SH-SY5Y (cell line): ENCODE data around the gene PCYT2.

Experiments used
- GATA2 ChIP-seq: IDR thresholded peaks from 2 replicates; pipeline ENCODE4 v1.6.1; 2011; ENCODE audit warnings: mild to moderate bottlenecking, low read depth, low read length
- GATA3 ChIP-seq: IDR thresholded peaks from 2 replicates; pipeline ENCODE4 v1.6.1; 2011; ENCODE audit warnings: low read depth, mild to moderate bottlenecking, low read length, moderate library complexity

The PCYT2 gene

DNA sequence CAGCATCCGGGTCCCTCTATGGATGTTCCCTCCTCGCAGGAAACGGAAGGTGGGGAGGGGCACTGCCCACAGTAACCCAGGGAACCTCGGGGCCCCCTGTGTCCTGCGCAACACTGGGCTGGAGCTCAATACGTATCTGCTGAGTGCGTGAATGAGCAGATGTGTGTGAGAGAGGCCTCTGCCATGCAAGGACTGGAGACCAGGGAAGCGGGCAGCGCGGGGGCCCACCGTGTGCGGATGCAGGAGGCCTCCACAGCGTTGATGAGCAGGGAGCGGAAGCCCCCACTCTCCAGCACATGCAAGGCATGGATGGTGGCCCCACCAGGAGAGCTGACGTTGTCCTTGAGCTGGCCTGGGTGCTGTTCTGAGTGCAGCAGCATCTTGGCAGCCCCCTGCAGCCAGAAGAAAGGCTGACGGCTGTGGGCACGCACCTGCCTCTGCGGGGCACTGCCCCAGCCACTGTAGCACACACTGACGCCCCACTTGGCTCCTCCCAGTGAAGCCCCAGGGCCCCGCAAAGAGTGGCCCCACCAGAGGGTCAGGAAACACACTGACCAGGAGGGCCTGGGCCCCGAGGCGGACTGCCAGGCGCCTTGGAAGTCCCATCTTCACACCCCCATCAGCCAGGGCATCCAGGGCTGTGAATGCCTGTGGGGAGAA, 23.0 kb upstream of the PCYT2 start:
- TF ChIP-seq GATA3, result no peak
- TF ChIP-seq GATA2, result no peak

DNA sequence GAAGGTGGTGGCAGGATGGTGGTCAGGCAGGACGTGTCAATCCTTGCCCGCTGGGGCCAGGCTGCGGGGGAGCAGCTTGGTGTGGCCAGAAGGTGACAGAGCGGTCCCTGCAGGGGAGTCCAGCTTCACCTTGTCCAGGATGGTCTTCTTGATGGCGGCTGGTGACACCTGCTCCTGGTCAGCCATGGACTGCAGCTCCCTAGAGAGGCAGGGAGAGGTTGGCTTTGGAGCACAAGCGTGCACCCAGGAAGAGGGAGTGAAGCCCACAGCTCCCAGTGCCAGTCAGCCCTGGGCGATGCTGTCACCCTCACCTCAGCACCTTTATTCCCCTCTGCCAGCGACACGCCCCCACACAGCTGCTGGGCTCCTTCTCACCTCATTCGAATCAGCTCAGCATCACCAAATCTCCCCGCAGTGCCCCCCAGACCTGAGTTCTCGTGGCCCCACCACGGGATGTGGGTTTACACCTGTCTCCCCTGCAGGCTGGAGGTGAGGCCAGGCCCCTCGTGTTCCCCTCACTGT, 22.0 kb upstream of the PCYT2 start:
- TF ChIP-seq GATA3, result no peak
- no peak for TF ChIP-seq GATA2

DNA sequence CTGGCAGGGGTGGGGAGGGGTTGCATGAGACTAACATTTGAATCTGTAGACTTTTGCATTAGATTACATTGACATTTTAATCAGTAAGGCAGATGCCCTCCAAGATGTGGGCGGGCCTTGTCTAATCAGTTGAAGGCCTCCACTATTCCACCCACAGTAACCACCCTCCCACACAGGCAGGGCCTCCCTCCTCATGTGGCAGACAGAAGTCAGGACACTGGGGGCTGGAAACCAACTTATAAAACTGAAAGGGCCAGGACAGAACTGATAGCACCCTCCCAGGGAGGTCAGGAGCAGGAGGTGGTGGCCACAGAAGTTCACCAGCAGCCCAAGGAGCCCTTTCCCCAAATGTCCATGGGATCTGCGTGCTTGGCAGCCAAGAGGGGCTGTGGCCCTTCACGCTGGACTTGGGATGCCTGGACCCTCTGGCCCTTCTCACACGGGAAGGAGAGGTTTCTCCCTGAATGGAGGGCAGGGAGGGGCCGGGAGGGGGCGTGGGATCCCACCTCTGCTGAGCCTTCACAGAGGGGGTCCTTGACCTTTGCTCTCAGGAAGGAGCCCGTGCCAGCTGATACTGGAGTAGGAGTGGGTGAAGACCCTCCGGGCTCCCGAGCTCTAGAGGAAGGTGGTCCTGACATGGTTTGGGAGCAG, 21.3 kb upstream of the PCYT2 start:
- no peak for TF ChIP-seq GATA2
- TF ChIP-seq GATA3, result no peak

DNA sequence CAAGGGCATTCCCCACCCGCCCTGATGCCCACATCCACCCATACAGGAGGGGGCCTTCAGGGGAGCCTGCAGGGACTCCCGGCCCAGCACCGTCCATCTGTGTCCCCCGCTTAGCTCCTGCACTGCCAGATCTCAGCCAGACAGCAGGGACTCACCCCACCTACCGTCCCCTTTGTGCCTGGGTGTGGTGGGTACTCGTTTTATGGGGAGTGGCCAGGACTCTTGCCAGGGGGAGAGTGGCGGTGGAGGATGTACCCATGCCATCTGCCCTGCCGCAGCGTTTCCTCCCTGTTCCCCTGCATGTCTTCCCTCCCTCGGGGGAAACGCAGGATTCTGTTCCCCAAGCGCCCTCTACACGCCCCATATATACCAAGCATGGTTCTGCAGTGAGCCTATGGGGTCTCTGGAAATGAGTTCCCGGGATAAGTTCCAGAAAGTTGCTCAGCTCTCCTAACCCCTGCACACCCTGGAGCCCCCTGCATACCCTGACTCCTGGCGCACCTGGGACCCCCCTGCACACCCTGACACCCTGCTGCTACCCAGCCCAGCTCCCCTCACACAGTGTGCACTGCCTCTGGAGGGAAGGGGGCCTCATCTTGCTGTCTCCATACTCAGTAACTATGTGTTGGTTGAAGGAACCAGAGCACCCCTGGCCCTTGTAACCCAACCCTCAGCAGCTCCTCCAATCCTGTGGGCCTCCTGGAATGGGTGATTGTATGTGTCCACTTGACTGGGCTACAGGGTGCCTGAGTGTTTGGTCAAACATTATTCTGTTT, 20.5 kb upstream of the PCYT2 start:
- TF ChIP-seq GATA3 (no peak), GATA2 (no peak)

DNA sequence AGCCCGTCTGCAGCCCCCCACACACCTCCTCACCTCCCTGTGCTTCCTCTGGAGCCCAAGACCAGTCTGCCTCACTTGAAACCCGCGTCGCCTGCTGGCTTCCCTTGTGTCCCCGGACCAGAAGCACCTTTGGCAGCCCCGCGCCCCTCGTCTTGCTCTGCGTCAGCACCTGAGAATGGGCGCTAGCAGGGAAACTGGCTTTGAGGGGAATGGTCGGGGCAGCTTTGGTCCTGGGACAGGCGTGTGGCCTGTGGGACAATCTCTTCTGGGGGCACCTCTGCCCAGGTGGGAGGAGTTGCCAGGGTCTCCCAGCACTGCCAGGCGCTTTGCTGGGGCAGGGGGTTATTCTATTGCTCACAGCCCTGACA, 20.0 kb upstream of the PCYT2 start:
- no peak for TF ChIP-seq GATA2
- TF ChIP-seq GATA3, result no peak

DNA sequence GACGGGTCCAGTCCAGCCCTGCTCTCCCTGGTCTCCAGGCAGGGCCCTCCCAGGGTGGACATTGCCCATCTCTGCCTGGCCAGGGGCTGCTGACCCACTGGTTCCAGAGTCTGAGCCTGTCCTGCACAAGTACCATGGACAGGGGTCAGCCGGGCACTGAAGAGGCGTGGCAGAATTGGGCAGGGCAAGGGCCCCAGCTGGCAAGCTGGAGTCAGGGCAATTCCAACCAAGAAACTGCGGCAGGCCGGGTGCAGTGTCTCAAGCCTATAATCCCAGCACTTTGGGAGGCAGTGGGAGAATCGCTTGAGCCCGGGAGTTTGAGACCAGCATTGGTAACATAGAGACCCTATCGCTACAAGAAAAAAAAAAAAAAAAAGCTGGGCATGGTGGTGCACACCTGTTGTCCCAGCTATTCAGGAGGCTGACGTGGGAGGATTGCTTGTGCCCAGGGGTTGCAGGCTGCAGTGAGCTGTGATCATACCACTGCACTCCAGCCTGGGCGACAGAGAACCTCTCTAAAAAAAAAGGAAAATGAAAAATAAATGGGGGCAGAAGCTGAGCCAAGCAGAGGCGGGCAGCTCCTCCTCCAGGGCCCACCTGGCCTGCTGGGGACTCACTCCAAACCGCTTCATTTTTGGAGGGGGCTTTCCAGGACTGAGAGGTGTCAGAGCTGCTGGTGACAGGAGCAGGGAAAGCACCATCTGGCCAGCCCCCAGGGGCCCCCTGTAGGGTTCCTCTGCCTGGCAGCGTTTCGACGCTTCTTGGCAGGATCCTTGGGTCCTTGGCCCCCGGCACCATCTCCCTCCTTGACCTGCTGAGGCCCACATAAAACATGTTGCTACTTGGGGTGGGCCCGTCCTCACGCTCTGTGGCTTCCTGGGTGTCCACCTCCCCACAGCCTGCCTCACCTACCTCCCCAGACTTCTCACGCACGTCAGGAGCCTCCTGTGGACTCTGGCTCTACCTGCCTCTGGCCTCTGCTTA, 19.2 kb upstream of the PCYT2 start:
- TF ChIP-seq GATA3, result no peak
- TF ChIP-seq GATA2, result no peak

DNA sequence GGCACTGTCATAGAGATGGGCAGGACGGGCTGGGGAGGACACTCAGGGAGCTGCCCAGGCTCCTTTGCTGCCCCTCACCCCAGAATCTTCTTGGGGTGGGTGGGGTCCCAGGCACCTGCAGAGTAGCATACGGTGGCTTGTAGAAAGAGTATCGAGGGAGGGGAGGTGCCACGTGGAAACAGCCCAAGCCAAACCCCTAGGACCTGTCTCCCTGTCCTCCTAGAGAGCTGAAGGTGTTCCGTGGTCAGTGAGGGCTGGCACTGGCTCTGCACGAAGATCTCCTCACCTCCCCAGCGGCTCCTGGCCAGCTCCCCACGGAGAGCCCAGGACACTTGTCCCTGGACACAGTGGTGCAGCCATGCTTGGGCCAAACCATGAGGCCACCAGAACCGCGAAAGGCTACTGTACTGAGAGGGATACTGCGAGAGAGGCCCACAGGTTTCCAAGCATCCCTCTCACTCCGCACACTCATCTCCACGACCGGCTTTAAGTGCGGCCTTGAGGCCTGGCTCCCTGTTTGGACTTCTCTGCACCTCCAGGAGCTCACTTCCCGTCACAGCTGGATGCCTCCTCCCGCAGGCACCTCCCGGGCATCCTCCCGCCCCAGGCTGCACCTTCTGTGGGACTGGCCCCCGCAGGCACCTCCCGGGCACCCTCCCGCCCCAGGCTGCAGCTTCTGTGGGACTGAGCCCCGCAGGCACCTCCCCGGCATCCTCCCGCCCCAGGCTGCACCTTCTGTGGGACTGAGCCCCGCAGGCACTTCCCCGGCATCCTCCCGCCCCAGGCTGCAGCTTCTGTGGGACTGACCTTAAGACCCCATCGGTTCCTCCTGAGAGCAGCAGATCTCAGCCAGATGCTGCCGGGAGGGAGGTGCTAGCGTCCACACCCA, 18.3 kb upstream of the PCYT2 start:
- TF ChIP-seq GATA2, result no peak
- TF ChIP-seq GATA3, result no peak

DNA sequence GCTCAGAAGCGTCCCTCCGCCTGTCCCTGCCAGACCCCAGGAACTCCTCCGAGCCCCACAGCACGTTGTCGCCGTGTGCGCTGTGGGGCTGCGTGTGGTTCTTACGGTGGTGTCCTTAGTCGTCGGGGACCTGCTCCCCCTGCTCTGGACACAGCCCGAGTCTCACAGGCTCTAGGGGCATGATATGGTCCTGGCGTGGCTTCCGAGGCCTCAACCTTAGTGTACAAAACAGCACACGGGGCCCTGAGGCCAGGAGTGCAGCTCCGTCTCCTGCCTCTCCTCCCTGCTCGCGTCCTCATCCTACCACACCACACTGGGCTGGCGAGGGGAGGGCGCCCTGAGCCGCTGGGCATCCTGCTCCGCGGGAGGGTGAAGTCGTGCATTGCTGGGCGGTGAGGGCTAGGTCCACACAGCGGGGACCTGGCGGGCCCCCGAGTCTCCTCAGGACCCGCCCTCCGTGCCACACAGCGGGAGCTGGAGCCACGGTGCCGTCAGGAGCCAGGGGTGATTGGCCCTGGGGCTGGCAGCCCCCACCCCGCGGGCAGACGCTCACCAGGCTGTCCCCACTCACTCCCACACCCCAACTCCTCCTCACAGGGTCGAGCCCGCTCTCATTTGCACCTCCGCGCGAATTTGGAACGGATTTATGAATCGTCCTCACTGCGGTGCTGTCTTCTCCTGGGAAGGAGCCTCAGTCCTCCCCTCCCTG, 17.5 kb upstream of the PCYT2 start:
- TF ChIP-seq GATA2 (no peak), GATA3 (no peak)

DNA sequence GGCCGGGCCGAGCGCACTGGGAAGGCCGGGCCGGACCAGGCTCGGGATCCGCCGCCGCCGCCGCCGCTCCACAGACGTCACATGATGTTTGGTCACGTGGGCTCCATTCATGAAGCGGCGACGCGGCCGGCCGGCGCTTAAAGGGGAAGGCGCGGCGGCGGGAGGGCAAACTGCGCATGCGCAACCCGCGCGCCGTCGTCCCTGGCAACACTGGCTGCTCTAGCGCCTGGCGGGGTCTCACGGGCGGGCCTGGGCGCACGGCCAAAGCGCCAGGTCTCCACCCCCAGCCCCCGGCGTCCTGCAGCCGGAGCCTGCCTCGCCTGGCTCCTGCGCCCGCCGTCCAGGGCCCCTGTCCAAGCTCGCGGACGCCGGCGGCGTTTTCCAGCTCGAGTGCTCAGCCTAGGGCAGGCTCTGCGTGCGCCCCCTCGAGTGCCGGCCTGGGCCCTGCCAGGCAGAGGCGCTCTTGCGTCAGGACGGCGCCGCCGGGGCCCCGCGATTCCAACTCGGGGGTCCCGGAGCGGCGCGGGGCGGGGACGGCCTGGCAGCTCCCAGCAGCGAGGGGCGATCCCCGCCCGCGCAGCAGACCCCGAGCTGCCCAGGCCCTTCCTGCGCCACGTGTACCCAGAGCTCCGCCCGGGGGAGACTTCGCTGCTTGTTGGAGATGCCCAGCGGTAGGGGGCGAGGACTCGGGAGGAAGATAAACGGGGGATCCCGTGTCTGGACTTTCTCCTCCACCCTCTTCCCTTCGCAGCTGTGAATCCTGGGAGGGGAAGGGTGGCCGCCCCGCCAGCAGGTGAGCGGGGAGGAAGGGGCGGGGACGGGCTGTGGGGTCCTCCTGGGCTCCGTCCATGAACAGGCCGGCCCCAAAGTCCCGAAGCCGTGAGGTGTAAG, 16.7 kb upstream of the PCYT2 start, which contains the start of gene MAFG:
Gene MAFG (minus strand): TSS at position 83 of the 891 bp plus-strand sequence. CDS start 4,550 bp downstream, outside the sequence.
- no peak for TF ChIP-seq GATA3
- no peak; the same call in 1 of the 2 replicates for TF ChIP-seq GATA2

DNA sequence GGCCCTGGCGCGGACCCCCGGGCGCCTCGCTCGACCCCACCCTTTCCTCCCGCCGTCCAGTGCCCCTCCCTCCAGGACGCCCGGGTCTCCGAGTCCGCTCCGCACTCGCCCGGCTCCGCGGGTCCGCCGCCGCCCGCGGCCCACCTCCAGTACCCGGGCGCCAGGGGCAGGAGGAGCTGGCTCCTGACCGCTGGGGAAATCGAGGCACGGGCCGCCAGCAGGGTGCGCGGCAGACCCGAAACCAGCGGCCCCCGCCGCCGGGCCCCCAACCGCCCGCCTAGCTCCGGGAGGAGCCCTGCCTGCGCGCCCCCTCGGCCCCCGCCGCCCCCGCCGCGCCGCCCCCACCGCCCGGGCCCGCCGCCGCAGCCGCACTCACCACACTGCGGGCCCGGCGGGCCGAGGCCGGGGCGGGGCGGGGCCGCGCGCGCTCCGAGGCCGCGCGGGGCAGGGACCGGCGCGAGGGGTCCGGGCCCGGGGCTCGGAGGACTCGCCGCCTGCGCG, 16.0 kb upstream of the PCYT2 start:
- TF ChIP-seq GATA2 (no peak), GATA3 (no peak)
